Stimulated activated CD4-positive, alpha-beta T cell treated with anti-CD3 and anti-CD28 coated beads, TNF-alpha, amount 100 ng/mL, for 48 hours (primary cell): ENCODE results near the gene TEDC1.

ENCODE experiments used
- DNase-seq, 3 donors: peaks; one replicate each; pipeline ENCODE4 v3.0.0-alpha.2; 2020; ENCODE audit warnings: low read depth in 3 of 3

Gene TEDC1

DNA sequence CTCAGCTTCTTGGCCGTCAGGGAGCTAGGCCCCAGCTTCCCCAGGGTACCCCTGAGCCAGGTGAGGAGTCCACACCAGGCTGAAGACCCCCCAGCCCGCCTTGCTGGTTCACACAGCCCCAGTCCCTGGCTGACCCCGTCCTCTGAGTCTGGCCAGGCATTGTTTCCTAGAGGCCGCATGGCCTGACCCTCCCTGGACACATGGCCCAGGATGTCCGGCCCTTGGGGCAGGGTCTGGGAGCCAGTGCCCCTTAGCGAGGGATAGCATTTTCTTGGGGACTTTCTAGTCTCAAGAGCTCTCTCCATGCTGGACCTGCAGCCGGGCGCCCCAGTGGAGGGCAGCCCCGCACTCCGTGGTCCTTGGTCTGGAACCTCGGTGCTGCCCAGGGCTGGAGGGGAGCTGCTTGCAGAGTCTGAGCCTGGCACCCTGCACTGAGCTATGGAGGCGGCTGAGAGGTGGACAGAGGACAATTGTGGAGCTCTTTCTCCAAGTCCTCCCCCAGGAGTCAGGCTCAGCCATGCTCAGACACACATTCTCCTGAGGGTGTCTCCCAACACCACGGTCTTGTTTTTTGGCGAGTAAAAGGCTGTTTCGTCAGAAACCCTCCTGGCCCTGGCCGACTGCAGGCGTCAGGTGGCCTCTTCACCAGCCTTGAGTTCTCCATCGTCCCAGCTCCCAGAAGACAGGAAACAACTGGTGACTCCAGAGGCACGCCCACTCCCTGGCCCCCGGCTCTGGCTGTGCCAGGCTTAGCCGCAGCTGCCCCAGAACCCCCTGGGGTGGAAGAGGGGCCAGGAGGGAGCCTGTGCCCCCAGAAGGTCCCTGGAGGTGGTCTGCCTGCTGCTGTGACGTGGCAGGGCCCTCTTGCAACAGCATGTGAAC, 34.1 kb upstream of the TEDC1 start:
- DNase-seq = no peak

DNA sequence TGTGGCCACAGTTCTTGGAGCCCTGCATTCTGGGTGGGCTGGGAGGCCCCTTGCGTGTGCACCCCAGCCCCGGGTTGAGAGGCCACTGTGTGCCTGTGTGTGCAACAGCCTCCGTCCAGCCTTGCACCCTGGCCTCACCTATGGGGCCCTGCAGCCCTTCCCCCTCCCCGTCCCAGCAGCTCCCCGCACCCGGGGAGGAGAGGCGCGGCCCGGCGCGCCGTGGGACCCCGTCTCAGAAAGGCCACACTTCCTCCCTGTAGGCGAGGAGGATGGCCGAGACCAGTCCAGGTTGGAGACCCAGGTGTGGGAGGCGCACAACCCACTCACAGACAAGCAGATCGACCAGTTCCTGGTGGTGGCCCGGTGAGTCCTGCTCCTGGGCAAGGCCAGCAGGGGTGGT, 33.0 kb upstream of the TEDC1 start:
- DNase-seq = no peak

DNA sequence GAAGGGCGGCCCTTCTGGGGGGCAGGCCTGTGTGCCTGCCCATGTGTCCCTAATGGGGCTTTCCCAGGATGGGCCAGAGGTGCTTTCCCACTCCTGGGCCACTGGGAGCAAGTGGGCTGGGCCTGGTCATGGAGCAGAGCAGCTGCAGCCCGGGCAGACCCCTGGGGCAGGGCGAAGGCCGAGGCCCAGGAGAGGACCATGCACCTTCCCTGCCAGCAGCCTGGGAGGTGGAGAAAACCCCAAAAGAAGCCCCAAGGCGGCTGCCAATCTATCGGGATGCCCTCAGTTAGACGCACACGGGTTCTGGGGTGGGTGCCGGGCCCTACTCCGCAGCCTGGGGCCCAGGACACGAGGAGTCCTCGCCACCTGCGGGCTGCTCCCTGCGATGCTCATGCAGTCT, 32.5 kb upstream of the TEDC1 start:
- DNase-seq = no peak

DNA sequence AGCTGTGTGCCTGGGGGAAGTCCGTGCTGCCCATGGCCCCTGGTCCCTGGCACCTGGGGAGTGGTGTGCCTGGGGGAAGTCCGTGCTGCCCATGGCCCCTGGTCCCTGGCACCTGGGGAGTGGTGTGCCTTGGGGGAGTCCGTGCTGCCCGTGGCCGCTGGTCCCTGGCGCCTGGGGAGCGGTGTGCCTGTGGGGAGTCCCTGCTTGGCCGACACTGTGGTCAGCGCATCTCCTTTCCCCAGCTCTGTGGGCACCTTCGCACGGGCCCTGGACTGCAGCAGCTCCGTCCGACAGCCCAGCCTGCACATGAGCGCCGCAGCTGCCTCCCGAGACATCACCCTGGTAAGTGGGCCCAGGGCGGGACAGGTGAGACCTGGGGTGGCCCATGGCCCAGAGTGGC, 30.9 kb upstream of the TEDC1 start:
- no peak for DNase-seq

DNA sequence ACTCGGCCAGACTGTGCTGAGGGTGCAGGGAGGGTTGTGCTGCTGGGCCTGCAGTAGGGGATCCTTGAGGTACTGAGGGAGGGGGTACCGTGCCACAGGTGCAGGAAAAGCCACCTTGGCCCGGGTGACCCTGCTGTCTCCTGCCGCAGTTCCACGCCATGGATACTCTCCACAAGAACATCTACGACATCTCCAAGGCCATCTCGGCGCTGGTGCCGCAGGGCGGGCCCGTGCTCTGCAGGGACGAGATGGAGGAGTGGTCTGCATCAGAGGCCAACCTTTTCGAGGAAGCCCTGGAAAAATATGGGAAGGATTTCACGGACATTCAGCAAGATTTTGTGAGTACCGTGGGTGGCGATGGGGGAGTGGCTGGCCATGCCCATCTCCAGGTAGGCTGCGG, 30.4 kb upstream of the TEDC1 start:
- DNase-seq = no peak

DNA sequence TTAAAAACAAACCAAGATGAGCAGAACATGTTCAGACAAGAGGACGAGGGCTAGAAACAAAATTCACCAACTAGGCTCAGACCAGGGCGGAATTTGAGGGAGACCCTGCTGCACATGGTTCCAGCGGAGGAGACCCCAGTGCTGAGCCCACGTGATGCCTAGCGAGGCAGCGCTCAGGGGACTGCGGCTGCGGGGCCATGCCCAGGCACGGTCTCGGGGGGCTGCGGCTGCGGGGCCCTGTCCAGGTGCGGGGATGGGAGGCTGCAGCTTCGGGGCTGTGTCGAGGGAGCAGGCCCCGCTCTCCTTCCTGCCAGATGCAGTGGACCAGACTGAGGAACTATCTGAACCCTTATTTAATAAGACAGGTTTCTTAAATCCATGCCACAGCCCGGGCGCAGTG, 29.1 kb upstream of the TEDC1 start:
- no peak for DNase-seq

DNA sequence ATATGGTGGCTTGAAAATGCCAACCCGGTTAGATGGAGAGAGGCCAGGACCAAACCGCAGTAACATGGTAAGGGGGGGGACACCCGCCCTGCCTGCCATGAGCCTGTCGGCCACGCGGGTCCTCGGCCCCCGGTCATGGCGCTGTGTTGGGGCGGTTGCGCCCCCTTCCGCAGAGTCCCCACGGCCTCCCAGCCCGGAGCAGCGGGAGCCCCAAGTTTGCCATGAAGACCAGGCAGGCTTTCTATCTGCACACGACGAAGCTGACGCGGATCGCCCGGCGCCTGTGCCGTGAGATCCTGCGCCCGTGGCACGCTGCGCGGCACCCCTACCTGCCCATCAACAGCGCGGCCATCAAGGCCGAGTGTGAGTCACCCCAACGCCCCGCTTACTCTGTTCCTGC, 26.5 kb upstream of the TEDC1 start:
- DNase-seq = no peak

DNA sequence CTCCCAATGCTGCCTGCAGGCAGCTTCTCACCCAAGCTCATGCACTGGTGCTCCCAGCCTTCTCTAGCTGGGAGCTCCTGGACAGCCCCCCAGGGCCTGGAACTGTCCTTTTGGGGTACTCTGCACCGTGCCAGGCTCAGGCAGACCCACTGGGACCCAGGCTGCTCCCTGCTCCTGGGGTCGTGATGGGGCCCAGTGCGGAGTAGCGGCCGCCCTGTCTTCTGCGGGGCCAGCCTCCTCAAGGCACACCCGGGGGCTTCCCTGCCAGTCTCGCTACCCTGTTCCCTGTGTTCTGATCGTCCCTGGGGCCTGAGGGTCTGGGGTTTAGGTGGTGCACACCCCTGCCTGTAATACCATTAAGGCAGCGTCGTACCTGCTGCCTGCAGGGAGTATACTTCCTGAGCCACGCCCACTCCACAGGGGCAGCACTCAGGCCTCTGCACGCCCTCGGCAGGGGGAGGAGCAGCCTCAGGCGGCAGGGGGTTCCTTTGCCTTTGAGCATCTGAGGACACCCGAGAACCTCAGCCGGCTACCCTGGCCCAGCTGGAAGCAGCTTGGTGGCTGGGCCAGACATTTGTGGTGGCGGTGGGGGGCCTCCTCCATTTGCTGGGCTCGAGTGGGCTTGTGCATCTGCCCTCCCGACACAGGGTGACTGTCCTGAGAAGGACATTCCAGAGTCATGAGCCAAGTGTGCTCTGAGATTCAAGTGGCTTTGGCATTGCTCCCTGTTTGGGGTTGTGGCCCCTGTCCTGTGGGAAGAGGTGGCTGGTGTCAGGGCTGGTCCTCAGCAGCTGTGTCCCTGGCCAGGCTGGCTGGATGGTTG, 25.6 kb upstream of the TEDC1 start:
- no peak for DNase-seq

DNA sequence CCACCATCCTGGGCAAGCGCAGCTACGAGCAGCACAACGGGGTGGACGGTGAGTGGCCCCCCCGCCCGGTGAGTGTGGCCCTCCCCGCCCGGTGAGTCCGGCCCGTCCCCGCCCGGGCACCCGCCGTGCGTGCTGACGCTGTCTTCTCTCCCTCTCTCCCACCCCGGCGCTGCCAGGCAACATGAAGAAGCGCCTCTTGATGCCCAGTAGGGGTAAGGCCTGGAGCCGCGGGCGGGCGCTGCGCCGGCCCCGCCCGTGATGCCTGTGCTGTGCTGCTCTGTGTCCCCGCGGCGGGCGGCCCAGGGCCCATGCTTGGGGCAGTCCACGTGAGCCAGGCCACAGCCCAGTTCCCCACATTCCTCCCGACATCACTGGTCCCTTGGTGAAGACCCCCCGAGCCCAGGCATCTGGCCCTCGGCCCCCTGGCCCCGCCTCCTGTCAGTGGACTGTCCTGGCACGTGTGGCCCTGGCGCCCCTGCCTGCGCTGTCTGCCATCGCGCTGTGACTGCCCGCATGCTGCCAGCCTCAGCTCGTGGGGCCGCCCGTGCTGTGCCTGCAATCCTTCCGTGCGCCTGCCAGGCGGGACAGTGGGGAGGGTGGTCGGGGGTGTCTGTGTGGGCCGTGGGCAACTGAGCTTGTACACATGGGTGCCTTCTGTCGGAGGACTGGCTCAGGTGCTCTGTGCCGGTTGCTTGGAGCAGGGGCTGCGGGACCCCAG, 24.4 kb upstream of the TEDC1 start:
- DNase-seq = no peak

DNA sequence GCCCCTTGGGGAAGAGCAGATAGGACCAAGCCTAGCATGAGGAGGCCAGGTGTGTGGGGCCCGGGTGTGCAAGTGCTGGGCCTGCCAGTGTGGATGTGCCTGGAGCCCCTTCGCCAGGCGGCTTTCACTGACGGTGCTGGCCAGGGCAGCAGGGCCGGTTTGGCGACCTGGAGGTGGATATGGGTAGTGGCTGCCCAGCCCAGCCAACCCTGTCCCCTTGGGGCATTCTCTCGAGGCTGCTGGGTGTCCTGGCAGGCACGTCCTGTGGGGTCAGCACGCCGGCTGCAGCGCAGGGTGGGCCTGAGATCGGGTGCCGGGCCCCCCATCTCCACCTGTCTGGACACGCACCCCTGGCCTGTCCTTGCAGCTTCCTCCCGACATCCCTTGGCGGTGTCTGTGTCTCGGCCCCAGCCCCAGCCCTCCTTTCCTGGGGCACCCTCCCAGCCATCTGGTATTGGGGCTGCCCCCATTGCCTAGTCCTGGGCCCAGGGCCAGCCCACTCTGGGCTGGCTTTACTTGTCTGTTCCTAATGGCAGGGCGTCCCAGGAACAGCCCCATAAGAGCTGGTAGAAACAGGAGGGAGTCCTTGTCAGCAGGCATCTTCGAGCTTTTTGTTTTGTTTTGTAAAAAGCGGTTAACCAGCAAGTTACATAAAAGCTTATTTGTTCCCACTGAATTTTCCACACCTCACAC, 23.7 kb upstream of the TEDC1 start:
- DNase-seq = no peak

DNA sequence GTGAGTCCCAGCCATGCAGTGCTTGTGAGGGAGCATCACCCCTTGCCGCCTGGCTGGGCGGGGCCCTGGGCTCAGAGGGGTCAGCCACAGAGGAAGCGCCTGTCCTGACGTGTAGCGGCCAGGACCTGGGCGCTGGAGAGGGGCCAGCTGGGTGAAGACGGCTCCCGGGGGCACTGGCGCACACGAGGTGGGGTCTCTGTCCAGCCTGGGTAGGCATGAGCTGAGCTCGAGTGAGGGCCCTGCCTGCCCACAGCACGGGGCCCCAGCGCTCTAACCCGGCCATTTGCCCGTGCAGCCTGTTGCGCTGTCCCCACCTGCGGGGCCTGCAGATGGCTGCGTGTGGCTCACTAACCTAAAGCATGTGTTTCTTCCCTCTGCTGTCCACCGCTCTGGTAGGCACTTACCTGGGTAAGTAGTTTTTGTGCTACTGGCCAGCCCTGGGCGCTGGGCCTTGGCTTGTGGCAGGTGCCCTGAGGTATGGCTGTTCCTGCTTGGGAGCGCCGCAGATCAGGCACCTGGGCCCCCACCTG, 23.0 kb upstream of the TEDC1 start:
- no peak for DNase-seq

DNA sequence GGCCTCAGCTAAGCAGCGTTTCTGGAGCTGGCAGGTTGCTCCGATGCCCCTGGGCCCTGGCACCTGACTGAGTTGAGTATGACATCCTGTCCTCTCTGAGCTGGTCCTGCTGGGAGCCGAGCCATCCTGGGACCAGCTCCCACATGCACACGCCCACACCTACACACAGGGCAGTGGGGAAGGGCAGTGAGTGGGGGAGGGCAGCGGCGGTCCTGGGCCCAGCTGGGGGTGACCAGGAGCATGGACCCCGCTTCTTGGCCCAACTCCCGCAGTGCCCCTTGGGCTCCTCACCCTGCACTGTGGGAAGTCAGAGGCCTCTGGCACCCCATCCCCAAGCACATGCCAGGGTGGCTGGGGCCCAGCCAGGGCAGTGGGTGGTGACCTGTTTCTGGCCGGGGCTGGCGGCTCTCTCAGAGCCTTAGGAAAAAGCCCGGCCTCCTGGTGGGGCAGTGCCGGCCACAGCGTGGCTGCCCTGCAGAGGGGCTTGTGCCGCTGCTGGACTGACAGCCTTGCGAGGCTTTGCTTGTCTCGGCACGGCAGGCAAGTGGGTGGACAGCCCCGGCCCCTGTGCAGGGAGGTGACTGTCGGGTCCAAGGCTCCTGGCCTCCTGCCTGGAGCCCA, 22.3 kb upstream of the TEDC1 start:
- no peak for DNase-seq

DNA sequence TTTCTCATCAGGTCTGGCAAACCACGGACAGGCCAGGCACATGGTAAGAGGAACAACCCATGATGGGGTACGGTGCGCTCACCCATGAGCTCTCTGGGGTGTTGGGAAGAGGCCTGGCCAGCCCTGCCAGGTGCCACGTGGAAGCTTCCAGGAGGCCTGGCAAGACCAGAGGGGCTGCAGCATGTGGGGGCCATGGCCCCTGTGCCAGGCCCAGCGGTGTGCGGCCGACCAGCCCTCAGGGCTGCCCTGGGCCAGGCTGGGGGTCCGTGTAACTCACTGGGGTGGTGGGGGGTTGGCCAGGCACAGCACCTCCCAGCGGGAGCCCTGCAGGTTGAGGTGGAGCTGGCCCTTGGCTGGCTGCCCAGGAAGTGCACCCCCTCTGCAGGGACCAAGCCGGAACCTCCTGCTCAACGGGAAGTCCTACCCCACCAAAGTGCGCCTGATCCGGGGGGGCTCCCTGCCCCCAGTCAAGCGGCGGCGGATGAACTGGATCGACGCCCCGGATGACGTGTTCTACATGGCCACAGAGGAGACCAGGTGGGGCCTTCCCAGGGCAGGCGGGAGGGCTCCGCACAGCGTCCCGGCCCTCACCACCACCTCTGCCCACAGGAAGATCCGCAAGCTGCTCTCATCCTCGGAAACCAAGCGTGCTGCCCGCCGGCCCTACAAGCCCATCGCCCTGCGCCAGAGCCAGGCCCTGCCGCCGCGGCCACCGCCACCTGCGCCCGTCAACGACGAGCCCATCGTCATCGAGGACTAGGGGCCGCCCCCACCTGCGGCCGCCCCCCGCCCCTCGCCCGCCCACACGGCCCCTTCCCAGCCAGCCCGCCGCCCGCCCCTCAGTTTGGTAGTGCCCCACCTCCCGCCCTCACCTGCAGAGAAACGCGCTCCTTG, 21.3 kb upstream of the TEDC1 start:
- DNase-seq = no peak

DNA sequence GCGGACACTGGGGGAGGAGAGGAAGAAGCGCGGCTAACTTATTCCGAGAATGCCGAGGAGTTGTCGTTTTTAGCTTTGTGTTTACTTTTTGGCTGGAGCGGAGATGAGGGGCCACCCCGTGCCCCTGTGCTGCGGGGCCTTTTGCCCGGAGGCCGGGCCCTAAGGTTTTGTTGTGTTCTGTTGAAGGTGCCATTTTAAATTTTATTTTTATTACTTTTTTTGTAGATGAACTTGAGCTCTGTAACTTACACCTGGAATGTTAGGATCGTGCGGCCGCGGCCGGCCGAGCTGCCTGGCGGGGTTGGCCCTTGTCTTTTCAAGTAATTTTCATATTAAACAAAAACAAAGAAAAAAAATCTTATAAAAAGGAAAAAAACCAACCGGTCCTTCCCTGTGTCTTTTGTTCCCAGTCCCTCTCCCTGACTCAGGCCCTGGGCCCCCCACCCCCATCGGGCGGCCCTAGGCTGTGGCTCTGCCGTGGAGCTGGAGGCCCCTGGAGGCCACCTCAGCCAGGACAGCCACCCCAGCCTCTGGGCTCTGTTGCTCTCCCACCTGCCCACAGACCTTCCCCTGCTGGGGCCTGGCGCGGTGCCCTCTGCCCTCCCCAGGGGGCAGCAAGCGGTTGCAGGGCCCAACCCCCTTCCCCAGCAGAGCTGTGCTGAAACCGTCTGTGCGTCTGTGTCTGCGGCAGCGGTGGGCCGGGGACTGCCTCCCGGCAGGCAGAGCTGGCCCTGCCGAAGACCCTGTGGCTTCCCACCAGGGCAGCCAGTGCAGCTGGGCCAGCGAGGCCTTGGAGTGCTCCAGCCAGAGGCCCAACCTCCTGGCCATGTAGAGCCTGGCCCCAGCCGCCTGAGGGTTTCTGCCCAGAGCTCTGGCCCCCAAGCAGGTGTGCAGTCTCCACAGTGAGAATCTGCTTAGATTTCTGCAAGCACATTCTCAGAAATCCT, 20.4 kb upstream of the TEDC1 start:
- no peak for DNase-seq

DNA sequence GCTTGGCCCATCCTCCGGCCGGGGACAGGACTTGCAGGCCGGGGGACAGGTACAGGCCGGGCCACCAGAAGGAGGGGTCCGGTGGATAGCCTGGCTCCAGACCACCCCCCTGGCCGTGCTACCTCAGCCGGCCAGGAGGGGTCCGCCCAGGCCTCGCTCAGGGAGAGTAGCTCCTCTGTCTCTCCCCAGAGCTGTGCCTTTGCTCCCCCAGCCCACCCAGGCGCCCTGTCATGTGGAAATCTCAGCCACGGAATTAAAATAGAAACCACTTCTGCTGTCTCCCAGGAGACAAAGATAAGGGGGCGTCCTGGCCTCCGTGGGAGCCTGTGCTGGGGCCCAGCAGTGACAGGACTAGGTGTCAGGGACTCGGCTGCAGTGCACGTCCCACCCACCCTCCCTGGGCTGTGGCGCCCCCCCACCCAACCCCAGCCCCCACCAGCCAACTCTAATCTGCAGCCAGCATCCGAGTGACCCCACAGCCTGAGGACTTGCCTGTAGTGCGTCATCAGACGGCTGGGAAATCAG, 19.7 kb upstream of the TEDC1 start:
- DNase-seq = no peak

DNA sequence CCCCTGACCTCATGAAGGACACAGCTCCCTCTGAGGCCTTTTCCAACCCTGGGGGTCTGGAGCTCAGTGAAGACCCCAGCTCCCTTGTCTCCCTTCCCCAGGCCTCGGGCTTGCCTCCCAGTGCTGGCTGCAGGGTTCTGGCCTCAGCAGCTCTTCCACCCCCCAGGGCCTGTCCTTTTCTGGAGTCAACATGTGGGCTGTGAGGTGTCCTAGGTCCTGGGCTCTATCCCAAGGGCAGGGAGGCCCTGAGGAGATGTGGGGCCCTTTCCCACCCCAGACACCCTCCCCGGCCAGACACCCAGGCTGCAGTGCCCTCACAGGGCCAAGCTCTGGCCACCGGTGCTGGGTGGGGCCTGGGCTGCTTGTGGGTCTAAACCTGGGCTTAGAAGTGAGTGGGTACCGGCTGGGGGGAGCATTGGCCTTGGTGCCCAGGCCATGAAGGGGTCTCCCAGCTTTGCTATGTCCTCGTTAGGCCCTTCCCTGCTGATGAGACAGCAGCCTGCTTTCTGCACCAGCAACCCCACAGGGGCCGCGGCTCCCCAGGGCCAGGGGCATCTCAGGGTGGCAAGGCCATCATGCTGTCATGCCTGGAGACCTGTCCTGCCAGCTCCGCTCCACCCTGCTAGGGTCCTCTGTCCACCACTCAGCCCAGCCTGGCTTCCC, 19.1 kb upstream of the TEDC1 start:
- no peak for DNase-seq

DNA sequence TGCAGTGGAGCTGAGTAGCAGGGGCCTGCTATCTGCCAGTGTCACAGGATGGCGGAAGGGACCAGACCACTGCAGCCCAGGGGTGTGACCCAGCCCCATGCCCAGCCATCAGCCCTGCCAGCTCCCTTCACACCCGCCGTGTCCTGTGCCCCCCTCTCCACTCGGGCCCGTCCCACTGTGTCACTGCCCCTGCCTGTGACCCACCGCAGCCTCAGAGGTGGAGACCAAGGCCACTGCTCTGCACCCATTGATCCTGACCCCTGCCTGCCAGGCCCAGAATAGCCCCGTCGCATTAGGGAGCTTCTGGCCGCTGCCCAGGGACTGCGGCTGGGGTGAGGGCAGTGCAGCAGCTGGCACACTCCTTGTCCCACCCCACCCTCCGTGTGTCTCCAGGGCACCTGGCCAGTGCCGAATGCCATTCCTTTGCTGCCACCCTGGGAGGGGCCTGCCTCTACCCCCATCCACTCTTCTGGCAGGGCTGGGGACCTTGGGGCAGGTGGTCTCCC, 18.5 kb upstream of the TEDC1 start:
- DNase-seq = no peak
